Peyer's patch (tissue), 4 donors: ENCODE data around the gene VPS39. TPM values are rescaled to one million over a fixed set of nuclear protein-coding genes. Genes with fewer than 3 reads are reported as not detected.
A peak's percentile ranks its signal among the peaks of the same experiment; 100 is the strongest.

Experiments used
- DNase-seq, 3 donors: peaks; one replicate each; pipeline ENCODE4 v3.0.0-alpha.2; 2017 to 2019
- H3K27ac ChIP-seq, 4 donors: fragments of 200-600 bp; sonication (generic); one replicate each; pipeline ENCODE4 v1.5.1; 2016 to 2019
- H3K27me3 ChIP-seq, 2 donors: fragments of 200-600 bp; sonication (generic); one replicate each; pipeline ENCODE4 v1.5.1; 2019
- H3K36me3 ChIP-seq, 3 donors: fragments of 200-600 bp; sonication (generic); one replicate each; pipeline ENCODE4 v1.5.1; 2016 to 2019
- H3K4me1 ChIP-seq, 4 donors: fragments of 200-600 bp; sonication (generic); one replicate each; pipeline ENCODE4 v1.5.1; 2016 to 2019
- H3K4me3 ChIP-seq, 4 donors: fragments of 200-600 bp; sonication (generic); 1 replicate in 3 of 4; 2 replicates in 1 of 4; pipeline ENCODE4 v1.5.1; 2016 to 2019; ENCODE audit warnings: mild to moderate bottlenecking in 1 of 4
- H3K9me3 ChIP-seq, 4 donors: fragments of 200-600 bp; sonication (generic); one replicate each; pipeline ENCODE4 v1.5.1; 2016 to 2019; ENCODE audit warnings: mild to moderate bottlenecking in 1 of 4
- CTCF ChIP-seq, 6 experiments: fragments of 450-650 bp in 4 of 6; fragments of 200-600 bp in 2 of 6; sonication (generic) in 1 of 6; IDR thresholded peaks; one replicate each; pipeline ENCODE4 v1.5.1; 2017 to 2019; ENCODE audit warnings: antibody characterized with exemption in 6 of 6, mild to moderate bottlenecking in 3 of 6, moderate library complexity in 1 of 6
- POLR2A ChIP-seq, 2 donors: fragments of 450-650 bp; IDR thresholded peaks; one replicate each; pipeline ENCODE4 v1.5.1; 2017; ENCODE audit warnings: antibody characterized with exemption in 2 of 2, mild to moderate bottlenecking in 2 of 2, moderate library complexity in 2 of 2
- total RNA-seq, 4 donors: library from RNA; depleted of rRNA; stranded (reverse); fragments of >200 nt; gene quantifications; one replicate each; pipeline ENCODE4 v1.1.0, GENCODE V29; 2016

VPS39 gene
- total RNA-seq, 4 donors from 2014 or later, result 141 to 314 (median 192) TPM

GRCh38 chr15:42157381-42157780, 50.7 kb downstream of the VPS39 start:
- TF ChIP-seq POLR2A (IDR thresholded peaks at IDR 0.05) (no peak), CTCF (IDR thresholded peaks at IDR 0.05) (no peak)
- H3K27me3 ChIP-seq, result no peaks in the 10 kb centered on the region
- H3K36me3 ChIP-seq, result peaks cover 0 to 38% (median 0%) of the 10 kb centered on the region in 3 donors
- peak in 1 of 3 donors; percentile 34 for DNase-seq
- H3K9me3 ChIP-seq, result no peaks in the 10 kb centered on the region
- no peak overlapping the region for H3K27ac ChIP-seq
- no peaks in the 10 kb centered on the region for H3K4me1 ChIP-seq
- no peak overlapping the region for H3K4me3 ChIP-seq

- H3K36me3 ChIP-seq, result peaks cover 0 to 28% (median 0%) of the 10 kb centered on the region in 3 donors
- no peaks in the 10 kb centered on the region for H3K9me3 ChIP-seq
- peak within 1 kb of the TSS in 3 of 4 donors; percentile 18 to 62 (median 61) for H3K4me3 ChIP-seq
- TF ChIP-seq CTCF (IDR thresholded peaks at IDR 0.05), result peak in 3 of 6 experiments; percentile 22 to 38 (median 32)
- peak; percentile 66 to 79 for TF ChIP-seq POLR2A (IDR thresholded peaks at IDR 0.05)
- H3K27me3 ChIP-seq, result no peaks in the 10 kb centered on the region
- H3K27ac ChIP-seq, result peak within 1 kb of the TSS in 3 of 4 donors; percentile 65 to 83 (median 70)
- DNase-seq, result peak in 2 of 3 donors; percentile 79 to 80
- H3K4me1 ChIP-seq, result no peaks in the 10 kb centered on the region
Observed at GRCh38 chr15:42156243-42156922, 51.7 kb downstream of the VPS39 start, which contains the start of gene PLA2G4F. Gene PLA2G4F (minus strand): TSS chr15:42156636. CDS start chr15:42156549, 87 bp downstream.

- TF ChIP-seq POLR2A (IDR thresholded peaks at IDR 0.05) (no peak), CTCF (IDR thresholded peaks at IDR 0.05) (no peak)
Observed at GRCh38 chr15:42155546-42156242, 52.4 kb downstream of the VPS39 start.

GRCh38 chr15:42154956-42155355, 53.1 kb downstream of the VPS39 start:
- TF ChIP-seq POLR2A (IDR thresholded peaks at IDR 0.05), result no peak
- TF ChIP-seq CTCF (IDR thresholded peaks at IDR 0.05), result no peak
- H3K27me3 ChIP-seq, result no peaks in the 10 kb centered on the region
- H3K9me3 ChIP-seq, result no peaks in the 10 kb centered on the region
- H3K4me1 ChIP-seq, result no peaks in the 10 kb centered on the region
- peak overlapping the region in 2 of 4 donors; percentile 61 to 62 for H3K4me3 ChIP-seq
- peaks cover 0 to 13% (median 0%) of the 10 kb centered on the region in 3 donors for H3K36me3 ChIP-seq
- DNase-seq, result no peak
- H3K27ac ChIP-seq, result no peak overlapping the region

More at GRCh38 chr15:42155546-42156242, 52.4 kb downstream of the VPS39 start:
- H3K36me3 ChIP-seq, result peaks cover 0 to 21% (median 0%) of the 10 kb centered on the region in 3 donors
- DNase-seq, result peak in 2 of 3 donors; percentile 76 to 77
- no peaks in the 10 kb centered on the region for H3K27me3 ChIP-seq
- H3K9me3 ChIP-seq, result no peaks in the 10 kb centered on the region
- peak overlapping the region in 3 of 4 donors; percentile 18 to 62 (median 61) for H3K4me3 ChIP-seq
- no peaks in the 10 kb centered on the region for H3K4me1 ChIP-seq
- H3K27ac ChIP-seq, result peak overlapping the region in 3 of 4 donors; percentile 65 to 83 (median 70)

- TF ChIP-seq CTCF (IDR thresholded peaks at IDR 0.05) (no peak), POLR2A (IDR thresholded peaks at IDR 0.05) (no peak)
- H3K4me1 ChIP-seq, result no peaks in the 10 kb centered on the region
- H3K9me3 ChIP-seq, result no peaks in the 10 kb centered on the region
- H3K36me3 ChIP-seq, result peaks cover 0 to 8% (median 0%) of the 10 kb centered on the region in 3 donors
- no peak overlapping the region for H3K4me3 ChIP-seq
- no peaks in the 10 kb centered on the region for H3K27me3 ChIP-seq
- peak in 1 of 3 donors; percentile 34 for DNase-seq
- H3K27ac ChIP-seq, result no peak overlapping the region
Observed at GRCh38 chr15:42154212-42154941, 53.7 kb downstream of the VPS39 start.
